ENCODE data around the gene UBA6.

UBA6 gene

GRCh38 chr4:67573193-67573592 is 127.8 kb downstream of the UBA6 start:
- no peak overlapping the region for H2BK5ac ChIP-seq (ENCODE audit: low read depth, low read length, poor library complexity, severe bottlenecking)
- H2BK120ac ChIP-seq (ENCODE audit: low read depth, low read length), result no peak overlapping the region
- no peak overlapping the region for H3K9ac ChIP-seq (ENCODE audit: low read length)

GRCh38 chr4:67571975-67572374 is 129.0 kb downstream of the UBA6 start:
- Histone ChIP-seq H3K36me3 (ENCODE audit: control insufficient read depth in 1 of 2, insufficient read depth in 2 of 2, low read depth in 1 of 2, low read length in 2 of 2) (no peaks in the 10 kb centered on the region), H3K9me3 (ENCODE audit: control insufficient read depth, low read length) (no peaks in the 10 kb centered on the region), H2BK12ac (ENCODE audit: low read length in 2 of 2) (no peak overlapping the region), H3K14ac (ENCODE audit: low read length in 2 of 2) (no peak overlapping the region), H3K9ac (ENCODE audit: low read length) (no peak overlapping the region), H4K8ac (ENCODE audit: low read length) (no peak overlapping the region), H3K79me1 (replicated peaks; ENCODE audit: low read length, poor library complexity, severe bottlenecking) (no peaks in the 10 kb centered on the region), H3K27ac (ENCODE audit: low read length, poor library complexity, severe bottlenecking) (no peak overlapping the region), H3K4me1 (ENCODE audit: control insufficient read depth, insufficient read depth, low read depth, low read length) (no peaks in the 10 kb centered on the region), H4K91ac (ENCODE audit: low read length) (no peak overlapping the region), H3K4ac (ENCODE audit: low read depth in 1 of 2, low read length in 2 of 2) (no peak overlapping the region), H2AFZ (ENCODE audit: low read depth, low read length) (no peak overlapping the region), H3K23ac (ENCODE audit: low read length in 2 of 2) (no peak overlapping the region), H2BK120ac (ENCODE audit: low read depth, low read length) (no peak overlapping the region), H3K27me3 (ENCODE audit: control insufficient read depth in 1 of 2, insufficient read depth in 1 of 2, low read length in 2 of 2) (no peaks in the 10 kb centered on the region), H3K4me2 (ENCODE audit: low read length, poor library complexity, severe bottlenecking) (no peak overlapping the region), H2AK5ac (ENCODE audit: low read length, severe bottlenecking) (no peak overlapping the region), H2BK5ac (ENCODE audit: low read depth, low read length, poor library complexity, severe bottlenecking) (no peak overlapping the region), H3K4me3 (ENCODE audit: insufficient read depth in 1 of 2, low read depth in 1 of 2, low read length in 2 of 2) (no peak overlapping the region), H3K18ac (ENCODE audit: low read depth in 1 of 2, low read length in 2 of 2) (no peak overlapping the region), H2BK15ac (ENCODE audit: low read depth, poor library complexity, severe bottlenecking) (no peak overlapping the region)
- DNase-seq, result no peak
- 52% methylated on average over 1 of the region's 1 CpG for WGBS

More at GRCh38 chr4:67573193-67573592, 127.8 kb downstream of the UBA6 start:
- Histone ChIP-seq H3K36me3 (ENCODE audit: control insufficient read depth in 1 of 2, insufficient read depth in 2 of 2, low read depth in 1 of 2, low read length in 2 of 2) (no peaks in the 10 kb centered on the region), H2BK12ac (ENCODE audit: low read length in 2 of 2) (no peak overlapping the region), H4K8ac (ENCODE audit: low read length) (no peak overlapping the region), H3K4me2 (ENCODE audit: low read length, poor library complexity, severe bottlenecking) (no peak overlapping the region), H3K9me3 (ENCODE audit: control insufficient read depth, low read length) (no peaks in the 10 kb centered on the region), H3K79me1 (replicated peaks; ENCODE audit: low read length, poor library complexity, severe bottlenecking) (no peaks in the 10 kb centered on the region), H3K18ac (ENCODE audit: low read depth in 1 of 2, low read length in 2 of 2) (no peak overlapping the region), H2BK15ac (ENCODE audit: low read depth, poor library complexity, severe bottlenecking) (no peak overlapping the region), H3K4me3 (ENCODE audit: insufficient read depth in 1 of 2, low read depth in 1 of 2, low read length in 2 of 2) (no peak overlapping the region), H3K27ac (ENCODE audit: low read length, poor library complexity, severe bottlenecking) (no peak overlapping the region), H3K14ac (ENCODE audit: low read length in 2 of 2) (no peak overlapping the region), H4K91ac (ENCODE audit: low read length) (no peak overlapping the region), H2AK5ac (ENCODE audit: low read length, severe bottlenecking) (no peak overlapping the region), H3K4me1 (ENCODE audit: control insufficient read depth, insufficient read depth, low read depth, low read length) (no peaks in the 10 kb centered on the region), H3K4ac (ENCODE audit: low read depth in 1 of 2, low read length in 2 of 2) (no peak overlapping the region), H2AFZ (ENCODE audit: low read depth, low read length) (no peak overlapping the region), H3K27me3 (ENCODE audit: control insufficient read depth in 1 of 2, insufficient read depth in 1 of 2, low read length in 2 of 2) (no peaks in the 10 kb centered on the region), H3K23ac (ENCODE audit: low read length in 2 of 2) (no peak overlapping the region)
- DNase-seq, result no peak

- Histone ChIP-seq H3K27ac (ENCODE audit: low read length, poor library complexity, severe bottlenecking) (no peak overlapping the region), H3K27me3 (ENCODE audit: control insufficient read depth in 1 of 2, insufficient read depth in 1 of 2, low read length in 2 of 2) (no peaks in the 10 kb centered on the region), H3K4me1 (ENCODE audit: control insufficient read depth, insufficient read depth, low read depth, low read length) (no peaks in the 10 kb centered on the region), H2AK5ac (ENCODE audit: low read length, severe bottlenecking) (no peak overlapping the region), H4K8ac (ENCODE audit: low read length) (no peak overlapping the region), H2BK120ac (ENCODE audit: low read depth, low read length) (no peak overlapping the region), H3K9ac (ENCODE audit: low read length) (no peak overlapping the region), H2AFZ (ENCODE audit: low read depth, low read length) (no peak overlapping the region), H3K14ac (ENCODE audit: low read length in 2 of 2) (no peak overlapping the region), H2BK12ac (ENCODE audit: low read length in 2 of 2) (no peak overlapping the region), H2BK5ac (ENCODE audit: low read depth, low read length, poor library complexity, severe bottlenecking) (no peak overlapping the region), H3K4me3 (ENCODE audit: insufficient read depth in 1 of 2, low read depth in 1 of 2, low read length in 2 of 2) (no peak overlapping the region), H2BK15ac (ENCODE audit: low read depth, poor library complexity, severe bottlenecking) (no peak overlapping the region), H3K4me2 (ENCODE audit: low read length, poor library complexity, severe bottlenecking) (no peak overlapping the region), H3K36me3 (ENCODE audit: control insufficient read depth in 1 of 2, insufficient read depth in 2 of 2, low read depth in 1 of 2, low read length in 2 of 2) (no peaks in the 10 kb centered on the region), H3K23ac (ENCODE audit: low read length in 2 of 2) (no peak overlapping the region), H3K18ac (ENCODE audit: low read depth in 1 of 2, low read length in 2 of 2) (no peak overlapping the region), H3K79me1 (replicated peaks; ENCODE audit: low read length, poor library complexity, severe bottlenecking) (no peaks in the 10 kb centered on the region), H4K91ac (ENCODE audit: low read length) (no peak overlapping the region), H3K4ac (ENCODE audit: low read depth in 1 of 2, low read length in 2 of 2) (no peak overlapping the region), H3K9me3 (ENCODE audit: control insufficient read depth, low read length) (no peaks in the 10 kb centered on the region)
- no peak for DNase-seq
- WGBS, result 97% methylated on average over 1 of the region's 1 CpG
Observed at GRCh38 chr4:67570537-67570936, 130.4 kb downstream of the UBA6 start.

- Histone ChIP-seq H2BK120ac (ENCODE audit: low read depth, low read length) (no peak overlapping the region), H2BK12ac (ENCODE audit: low read length in 2 of 2) (no peak overlapping the region), H3K27me3 (ENCODE audit: control insufficient read depth in 1 of 2, insufficient read depth in 1 of 2, low read length in 2 of 2) (no peaks in the 10 kb centered on the region), H2BK15ac (ENCODE audit: low read depth, poor library complexity, severe bottlenecking) (no peak overlapping the region), H3K4me1 (ENCODE audit: control insufficient read depth, insufficient read depth, low read depth, low read length) (no peaks in the 10 kb centered on the region), H3K36me3 (ENCODE audit: control insufficient read depth in 1 of 2, insufficient read depth in 2 of 2, low read depth in 1 of 2, low read length in 2 of 2) (no peaks in the 10 kb centered on the region), H3K18ac (ENCODE audit: low read depth in 1 of 2, low read length in 2 of 2) (no peak overlapping the region), H3K9ac (ENCODE audit: low read length) (no peak overlapping the region), H3K23ac (ENCODE audit: low read length in 2 of 2) (no peak overlapping the region), H4K91ac (ENCODE audit: low read length) (no peak overlapping the region), H3K4ac (ENCODE audit: low read depth in 1 of 2, low read length in 2 of 2) (no peak overlapping the region), H3K9me3 (ENCODE audit: control insufficient read depth, low read length) (no peaks in the 10 kb centered on the region), H2BK5ac (ENCODE audit: low read depth, low read length, poor library complexity, severe bottlenecking) (no peak overlapping the region), H3K4me3 (ENCODE audit: insufficient read depth in 1 of 2, low read depth in 1 of 2, low read length in 2 of 2) (no peak overlapping the region), H3K79me1 (replicated peaks; ENCODE audit: low read length, poor library complexity, severe bottlenecking) (no peaks in the 10 kb centered on the region), H3K27ac (ENCODE audit: low read length, poor library complexity, severe bottlenecking) (no peak overlapping the region), H3K14ac (ENCODE audit: low read length in 2 of 2) (no peak overlapping the region), H2AFZ (ENCODE audit: low read depth, low read length) (no peak overlapping the region), H2AK5ac (ENCODE audit: low read length, severe bottlenecking) (no peak overlapping the region), H4K8ac (ENCODE audit: low read length) (no peak overlapping the region), H3K4me2 (ENCODE audit: low read length, poor library complexity, severe bottlenecking) (no peak overlapping the region)
- no peak for DNase-seq
- WGBS, result 60% methylated on average over 1 of the region's 2 CpGs
Observed at GRCh38 chr4:67568820-67569219, 132.1 kb downstream of the UBA6 start.
